HG03159 (cell line): ENCODE measurements around the gene SNCB.
A peak's percentile ranks its signal among the peaks of the same experiment; 100 is the strongest.

Experiments
- ATAC-seq: cut with Tn5 transposase; IDR thresholded peaks from one replicate; pipeline ENCODE4 v1.9.1; 2021; ENCODE audit warnings: mild to moderate bottlenecking, moderate library complexity; ENCODE audit not compliant: unreplicated experiment

SNCB gene

GRCh38 chr5:176625966-176626875 lies 4.1 kb downstream of the SNCB start:
- ATAC-seq: no peak

GRCh38 chr5:176625512-176625911 lies 4.8 kb downstream of the SNCB start:
- ATAC-seq: no peak

- ATAC-seq: no peak
Observed at GRCh38 chr5:176624938-176625337, 5.4 kb downstream of the SNCB start.

GRCh38 chr5:176624142-176624541 lies 6.2 kb downstream of the SNCB start:
- no peak for ATAC-seq

GRCh38 chr5:176621661-176622079 lies 8.7 kb downstream of the SNCB start:
- no peak for ATAC-seq

GRCh38 chr5:176620333-176620981 lies 9.9 kb downstream of the SNCB start:
- ATAC-seq: no peak

GRCh38 chr5:176619569-176620332 lies 10.6 kb downstream of the SNCB start:
- ATAC-seq: no peak

GRCh38 chr5:176619203-176619568 lies 11.1 kb downstream of the SNCB start:
- ATAC-seq: peak; percentile 85

- no peak for ATAC-seq
Observed at GRCh38 chr5:176618783-176619182, 11.6 kb downstream of the SNCB start.

GRCh38 chr5:176616511-176616910 lies 13.8 kb downstream of the SNCB start:
- no peak for ATAC-seq

GRCh38 chr5:176614805-176615478 lies 15.4 kb downstream of the SNCB start:
- no peak for ATAC-seq

GRCh38 chr5:176612855-176613254 lies 17.5 kb downstream of the SNCB start:
- ATAC-seq: no peak

GRCh38 chr5:176612008-176612407 lies 18.3 kb downstream of the SNCB start:
- no peak for ATAC-seq

GRCh38 chr5:176611435-176611834 lies 18.9 kb downstream of the SNCB start:
- ATAC-seq: no peak

GRCh38 chr5:176610435-176610773 lies 19.9 kb downstream of the SNCB start:
- ATAC-seq: no peak

- ATAC-seq: peak; percentile 69
Observed at GRCh38 chr5:176609724-176610434, 20.5 kb downstream of the SNCB start, which contains the start of gene GPRIN1. Gene GPRIN1 (minus strand): TSS chr5:176610156. CDS start chr5:176599834, 10,322 bp downstream.

GRCh38 chr5:176608937-176609723 lies 21.2 kb downstream of the SNCB start:
- ATAC-seq: peak; percentile 32

GRCh38 chr5:176608142-176608705 lies 22.1 kb downstream of the SNCB start:
- no peak for ATAC-seq

GRCh38 chr5:176606875-176607274 lies 23.5 kb downstream of the SNCB start:
- ATAC-seq: no peak
